Heart right ventricle (tissue), 16 donors: ENCODE measurements around the gene DLX2. TPM values are rescaled to one million over a fixed set of nuclear protein-coding genes. Genes with fewer than 3 reads are reported as not detected.
"Not testable (repeated sequence)": the region's sequence is repeated elsewhere in the genome, so short reads cannot be mapped to it uniquely, and the experiment has no call there.

Experiments
- ATAC-seq, 8 donors: fragments of 200-7000 bp; cut with Tn5 transposase; one replicate each; pipeline ENCODE4 v1.9.1; 2020; ENCODE audit warnings: mild to moderate bottlenecking in 8 of 8, moderate library complexity in 8 of 8, moderate number of reproducible peaks in 1 of 8
- DNase-seq, 2 donors: peaks; one replicate each; pipeline ENCODE4 v3.0.0-alpha.2; 2020
- H3K27ac ChIP-seq, 10 donors: fragments of 200-600 bp; sonication (generic) in 2 of 10; one replicate each; pipeline versions ENCODE4 v1.5.0 to v1.8.0; 2020 to 2022; ENCODE audit warnings: mild to moderate bottlenecking in 3 of 10
- H3K27me3 ChIP-seq, 7 donors: fragments of 200-600 bp; one replicate each; pipeline ENCODE4 v1.8.0; 2021 to 2022; ENCODE audit warnings: mild to moderate bottlenecking in 2 of 7
- H3K36me3 ChIP-seq, 9 donors: fragments of 200-600 bp; sonication (generic) in 1 of 9; one replicate each; pipeline versions ENCODE4 v1.5.0 to v1.8.0; 2020 to 2022; ENCODE audit warnings: mild to moderate bottlenecking in 2 of 9
- H3K4me1 ChIP-seq, 9 donors: fragments of 200-600 bp; sonication (generic) in 1 of 9; one replicate each; pipeline versions ENCODE4 v1.5.0 to v1.8.0; 2020 to 2022; ENCODE audit warnings: mild to moderate bottlenecking in 4 of 9
- H3K4me3 ChIP-seq, 10 donors: fragments of 200-600 bp; sonication (generic) in 2 of 10; one replicate each; pipeline versions ENCODE4 v1.5.0 to v1.8.0; 2020 to 2022; ENCODE audit warnings: mild to moderate bottlenecking in 7 of 10, moderate library complexity in 2 of 10
- H3K9me3 ChIP-seq, 11 donors: fragments of 200-600 bp in 10 of 11; sonication (generic) in 2 of 11; one replicate each; pipeline versions ENCODE4 v1.5.0 to v1.8.0; 2013 to 2022; ENCODE audit warnings: mild to moderate bottlenecking in 2 of 11, control low read depth in 1 of 11, moderate library complexity in 1 of 11
- WGBS, 2 donors: extraction: QIAGEN DNeasy Blood & Tissue Kit; methylation state at CpG; one replicate each; pipeline ENCODE4 v1.1.7; 2013; ENCODE audit warnings: inconsistent platforms in 1 of 2; 5-methylcytosine and 5-hydroxymethylcytosine counted together
- intact Hi-C, 10 donors: fragments of 100-400 bp; cut with DNase I; formaldehyde crosslinking; loops; one replicate each; pipeline versions ENCODE4 v1.11.1 to v1.14.2; 2022
- polyA plus RNA-seq, 2 donors: library from polyadenylated mRNA; stranded (reverse); fragments of 200-250 nt; gene quantifications; one replicate each; pipeline ENCODE4 v1.2.3, GENCODE V29; 2013
- total RNA-seq, 10 donors: library from RNA; stranded (reverse); fragmentation: NEBNext Ultra II Directional in 3 of 10; extraction: Animal tissue kit (Norgen Biotek cat#: 25700) in 3 of 10; gene quantifications; one replicate each; pipeline versions ENCODE4 v1.2.1 to v1.2.4, GENCODE V29; 2021 to 2023
- TF ChIP-seq, protein P1 (sequence below), 9 donors: fragments of 200-600 bp; sonication (generic) in 2 of 9; IDR thresholded peaks; one replicate each; pipeline versions ENCODE4 v1.5.0 to v1.8.0; 2021 to 2022; ENCODE audit warnings: antibody characterized with exemption in 9 of 9, mild to moderate bottlenecking in 5 of 9, moderate library complexity in 1 of 9
- donor health status: Arrhythmogenic right ventricular cardiomyopathy.
- donor health status: ischemic (EF 13 %, LVEDD 7.1; RV severe dilation, severe dysfunction).
- donor health status: healthy with polysubstance abuse.
- donor health status: DM: no; HTN: yes; CAD: no.
- donor health status: DM: no; HTN: no; CAD: no.
- donor health status: ischemic (EF 25% LVEDD 6.9; RV normal size, moderate dysfunction).
- donor health status: ischemic (EF 25% LVEDD 5.7; RV mildly dilated, moderate dysfunction).
- donor health status: healthy.
- donor health status: DM: yes; HTN: yes; CAD: no.
- donor health status: Ischemic cardiomyopathy.
- donor health status: ischemic (EF 35%, LVEDD 5.7; RV mildly dilated, moderate dysfunction).
- donor health status: nonischemic (EF 11% LVEDD 7.7; RV severe dilation, severe dysfunction).
- donor health status: DM: yes; HTN: yes; CAD: no.
- donor health status: PGD.
- donor health status: ischemic (EF 29% LVEDD 5.4; RV normal size, mild dysfunction).
- donor health status: nonischemic (EF 23%, LVEDD 6.1; RV moderate dilation, normal function).

DLX2 gene
- total and polyA plus RNA-seq, 12 donors: 0.11 TPM; not detected in 11

DNA sequence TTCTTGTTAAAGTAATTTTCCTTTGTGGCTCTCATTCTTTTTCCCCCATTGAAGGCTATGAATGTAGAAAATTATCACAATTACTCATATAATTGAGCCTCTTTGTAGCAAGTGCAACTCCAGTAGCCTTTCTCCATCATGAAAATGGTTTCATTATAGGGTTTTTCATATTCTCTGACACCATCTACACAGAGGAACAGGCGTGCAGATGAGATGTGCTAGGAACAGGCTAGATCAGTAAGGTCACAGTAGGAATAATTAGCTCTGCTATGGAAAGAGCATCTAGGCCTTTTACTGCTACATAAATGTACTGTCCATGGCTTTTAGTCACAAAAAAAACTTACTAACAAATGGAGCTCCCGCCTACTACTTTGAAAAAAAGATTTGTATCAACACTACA lies 30.0 kb downstream of the DLX2 start:
- TF ChIP-seq, protein P1, sequence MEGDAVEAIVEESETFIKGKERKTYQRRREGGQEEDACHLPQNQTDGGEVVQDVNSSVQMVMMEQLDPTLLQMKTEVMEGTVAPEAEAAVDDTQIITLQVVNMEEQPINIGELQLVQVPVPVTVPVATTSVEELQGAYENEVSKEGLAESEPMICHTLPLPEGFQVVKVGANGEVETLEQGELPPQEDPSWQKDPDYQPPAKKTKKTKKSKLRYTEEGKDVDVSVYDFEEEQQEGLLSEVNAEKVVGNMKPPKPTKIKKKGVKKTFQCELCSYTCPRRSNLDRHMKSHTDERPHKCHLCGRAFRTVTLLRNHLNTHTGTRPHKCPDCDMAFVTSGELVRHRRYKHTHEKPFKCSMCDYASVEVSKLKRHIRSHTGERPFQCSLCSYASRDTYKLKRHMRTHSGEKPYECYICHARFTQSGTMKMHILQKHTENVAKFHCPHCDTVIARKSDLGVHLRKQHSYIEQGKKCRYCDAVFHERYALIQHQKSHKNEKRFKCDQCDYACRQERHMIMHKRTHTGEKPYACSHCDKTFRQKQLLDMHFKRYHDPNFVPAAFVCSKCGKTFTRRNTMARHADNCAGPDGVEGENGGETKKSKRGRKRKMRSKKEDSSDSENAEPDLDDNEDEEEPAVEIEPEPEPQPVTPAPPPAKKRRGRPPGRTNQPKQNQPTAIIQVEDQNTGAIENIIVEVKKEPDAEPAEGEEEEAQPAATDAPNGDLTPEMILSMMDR (IDR thresholded peaks at IDR 0.05): no peak
- Histone ChIP-seq H3K27me3 (peaks cover 0 to 19% (median 4%) of the 10 kb centered on the region in 7 donors), H3K4me1 (no peaks in the 10 kb centered on the region), H3K9me3 (no peaks in the 10 kb centered on the region), H3K4me3 (no peak overlapping the region), H3K27ac (no peak overlapping the region), H3K36me3 (peaks cover 0 to 5% (median 0%) of the 10 kb centered on the region in 9 donors)
- 98 to 99% methylated on average over 2 of the region's 2 CpGs for WGBS, 2 donors
- intact Hi-C loops: no loop called here
- DNase-seq: no peak
- ATAC-seq: no peak

DNA sequence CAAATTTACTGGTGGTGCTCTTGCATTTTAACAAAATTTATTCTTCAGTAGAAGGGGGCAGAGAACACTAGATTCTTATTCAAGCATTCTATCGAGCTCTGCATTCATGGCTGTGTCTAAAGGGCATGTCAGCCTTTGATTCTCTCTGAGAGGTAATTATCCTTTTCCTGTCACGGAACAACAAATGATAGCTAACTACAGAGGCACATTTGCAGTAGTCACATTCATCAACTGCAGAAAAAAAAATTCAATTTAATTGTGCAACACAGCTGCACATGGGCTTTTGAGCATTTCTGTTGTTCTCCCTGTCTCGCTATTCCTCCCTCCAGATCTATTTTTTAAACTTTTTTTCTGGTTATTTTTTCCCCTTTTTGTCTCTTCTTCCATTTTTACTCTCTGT lies 30.4 kb downstream of the DLX2 start:
- TF ChIP-seq, protein P1 (IDR thresholded peaks at IDR 0.05): no peak
- H3K4me1 ChIP-seq: no peaks in the 10 kb centered on the region
- no peaks in the 10 kb centered on the region for H3K9me3 ChIP-seq
- WGBS, 2 donors: 94 to 95% methylated on average over 3 of the region's 3 CpGs
- intact Hi-C loops: no loop called here
- no peak for DNase-seq
- H3K36me3 ChIP-seq: peaks cover 0 to 5% (median 0%) of the 10 kb centered on the region in 9 donors
- no peak overlapping the region for H3K27ac ChIP-seq
- H3K27me3 ChIP-seq: peaks cover 0 to 19% (median 4%) of the 10 kb centered on the region in 7 donors
- no peak overlapping the region for H3K4me3 ChIP-seq
- no peak for ATAC-seq

DNA sequence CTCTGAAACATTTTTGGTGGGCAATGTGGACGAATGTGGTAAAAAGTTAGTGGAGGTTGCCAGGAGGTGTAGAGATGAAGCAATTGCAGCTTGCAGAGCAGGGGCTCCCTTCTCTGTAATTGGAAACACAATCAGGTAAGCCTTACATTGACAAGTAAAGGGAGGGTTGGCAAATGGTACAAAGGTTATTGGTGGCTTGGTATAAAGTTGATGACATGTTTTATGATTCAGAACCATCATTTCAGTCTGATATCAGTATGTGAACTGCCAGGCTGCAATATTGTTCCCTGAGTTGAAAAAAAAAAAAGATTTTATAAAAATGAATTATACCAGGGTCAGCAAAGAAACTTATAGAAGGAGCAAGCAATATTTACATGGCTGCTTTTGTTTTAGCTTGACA lies 31.8 kb downstream of the DLX2 start:
- no peak overlapping the region for H3K4me3 ChIP-seq
- intact Hi-C loops: no loop called here
- TF ChIP-seq, protein P1 (IDR thresholded peaks at IDR 0.05): no peak
- H3K27ac ChIP-seq: no peak overlapping the region
- 97% methylated on average over 1 of the region's 1 CpG for WGBS, 2 donors
- peaks cover 0 to 15% (median 0%) of the 10 kb centered on the region in 9 donors for H3K36me3 ChIP-seq
- DNase-seq (no peak), ATAC-seq (no peak)
- H3K27me3 ChIP-seq: peaks cover 0 to 17% (median 4%) of the 10 kb centered on the region in 7 donors
- no peaks in the 10 kb centered on the region for H3K4me1 ChIP-seq
- H3K9me3 ChIP-seq: no peaks in the 10 kb centered on the region

DNA sequence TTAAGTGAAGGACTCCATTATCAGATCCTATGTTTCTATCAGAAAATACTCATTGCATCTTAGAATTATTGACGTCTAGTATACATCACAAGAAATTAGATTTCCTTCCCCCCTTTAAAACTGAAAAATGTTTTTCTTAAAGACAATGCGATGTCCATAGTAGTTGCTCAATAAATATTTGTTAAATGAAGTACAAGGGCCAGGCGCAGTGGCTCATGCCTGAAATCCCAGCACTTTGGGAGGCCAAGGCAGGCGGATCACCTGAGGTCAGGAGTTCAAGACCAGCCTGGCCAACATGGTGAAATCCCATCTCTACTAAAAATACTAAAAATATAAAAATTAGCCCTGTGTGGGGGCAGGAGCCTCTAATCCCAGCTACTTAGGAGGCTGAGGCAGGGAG lies 34.8 kb downstream of the DLX2 start:
- H3K4me3 ChIP-seq, intact Hi-C loops, H3K4me1 ChIP-seq, H3K27me3 ChIP-seq, H3K9me3 ChIP-seq, ATAC-seq, DNase-seq, H3K27ac ChIP-seq: not testable (repeated sequence)
- WGBS, 2 donors: 98% methylated on average over 4 of the region's 4 CpGs
- H3K36me3 ChIP-seq: peaks cover 0 to 20% (median 0%) of the 10 kb centered on the region in 9 donors

DNA sequence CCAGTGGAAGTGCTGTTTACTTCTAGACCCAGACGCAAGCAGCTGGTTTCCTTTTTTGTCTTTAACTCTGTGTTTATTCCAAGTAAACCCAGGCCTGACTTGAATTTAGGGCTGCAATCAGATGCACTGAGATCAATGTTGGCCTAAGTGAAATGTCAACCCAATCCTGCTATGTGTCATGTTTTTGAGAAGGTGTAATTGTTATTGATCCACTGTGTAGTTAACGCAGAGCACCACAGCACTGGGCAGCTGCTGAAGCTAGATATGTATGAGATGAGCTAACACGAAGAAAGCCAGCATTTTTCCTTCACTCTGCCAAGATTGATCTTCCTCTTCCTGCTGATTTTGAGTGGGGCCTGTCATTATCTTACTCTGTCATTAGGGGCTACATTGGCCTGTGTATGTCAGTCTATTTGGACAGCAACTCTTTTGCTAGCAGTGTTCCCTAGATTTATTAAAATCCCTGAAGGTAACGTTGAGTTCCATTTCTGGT lies 36.3 kb downstream of the DLX2 start:
- intact Hi-C loops: no loop called here
- H3K4me1 ChIP-seq: no peaks in the 10 kb centered on the region
- peaks cover 0 to 16% (median 0%) of the 10 kb centered on the region in 9 donors for H3K36me3 ChIP-seq
- TF ChIP-seq, protein P1 (IDR thresholded peaks at IDR 0.05): no peak
- no peak overlapping the region for H3K4me3 ChIP-seq
- 75 to 78% methylated on average over 4 of the region's 4 CpGs for WGBS, 2 donors
- H3K27me3 ChIP-seq: no peaks in the 10 kb centered on the region
- DNase-seq (no peak), ATAC-seq (no peak)
- no peak overlapping the region for H3K27ac ChIP-seq
- no peaks in the 10 kb centered on the region for H3K9me3 ChIP-seq
